Measurements from ENCODE around the gene PHETA1.

DNA sequence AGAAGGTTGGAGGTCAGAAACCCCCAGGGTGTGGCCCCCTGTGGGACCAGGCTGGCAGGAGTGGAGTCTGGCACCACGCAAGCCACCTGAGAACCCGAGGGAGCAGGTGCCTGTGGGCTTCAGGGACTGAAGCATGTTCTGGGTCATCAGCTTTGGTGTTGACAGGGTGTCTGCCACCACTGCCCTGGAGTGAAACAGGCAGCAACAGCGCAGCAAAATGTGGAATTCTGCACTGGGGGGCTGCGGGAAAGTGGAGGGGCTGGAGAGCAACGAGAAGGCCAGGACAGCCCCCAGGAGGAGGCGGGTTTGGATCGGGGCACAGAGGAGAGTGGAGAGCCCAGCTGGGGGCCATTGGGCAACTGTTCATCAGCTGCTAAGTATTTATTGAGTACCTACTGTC, 15.9 kb downstream of the PHETA1 start:
- TF ChIP-seq, protein P1, sequence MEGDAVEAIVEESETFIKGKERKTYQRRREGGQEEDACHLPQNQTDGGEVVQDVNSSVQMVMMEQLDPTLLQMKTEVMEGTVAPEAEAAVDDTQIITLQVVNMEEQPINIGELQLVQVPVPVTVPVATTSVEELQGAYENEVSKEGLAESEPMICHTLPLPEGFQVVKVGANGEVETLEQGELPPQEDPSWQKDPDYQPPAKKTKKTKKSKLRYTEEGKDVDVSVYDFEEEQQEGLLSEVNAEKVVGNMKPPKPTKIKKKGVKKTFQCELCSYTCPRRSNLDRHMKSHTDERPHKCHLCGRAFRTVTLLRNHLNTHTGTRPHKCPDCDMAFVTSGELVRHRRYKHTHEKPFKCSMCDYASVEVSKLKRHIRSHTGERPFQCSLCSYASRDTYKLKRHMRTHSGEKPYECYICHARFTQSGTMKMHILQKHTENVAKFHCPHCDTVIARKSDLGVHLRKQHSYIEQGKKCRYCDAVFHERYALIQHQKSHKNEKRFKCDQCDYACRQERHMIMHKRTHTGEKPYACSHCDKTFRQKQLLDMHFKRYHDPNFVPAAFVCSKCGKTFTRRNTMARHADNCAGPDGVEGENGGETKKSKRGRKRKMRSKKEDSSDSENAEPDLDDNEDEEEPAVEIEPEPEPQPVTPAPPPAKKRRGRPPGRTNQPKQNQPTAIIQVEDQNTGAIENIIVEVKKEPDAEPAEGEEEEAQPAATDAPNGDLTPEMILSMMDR (conservative IDR thresholded peaks at IDR 0.05) = no peak
- TF ChIP-seq EZH2 (IDR thresholded peaks at IDR 0.05; ENCODE audit: low read depth) = no peak

Data from PC-9 (cell line).